IMR-90 (cell line): ENCODE data around the gene SNAP25. TPM values are rescaled to one million over a fixed set of nuclear protein-coding genes. Genes with fewer than 3 reads are reported as not detected.

Experiments used
- ATAC-seq: fragments of 200-7000 bp; cut with Tn5 transposase; 2 replicates; pipeline ENCODE4 v1.9.1; 2020; ENCODE audit warnings: low read depth, mild to moderate bottlenecking, moderate library complexity
- BruUV-seq: library from RNA; stranded (reverse); fragments of 400-500 nt; replicated peaks from 2 replicates; lab custom pipeline; 2021; lab: Mats Ljungman, UMichigan
- CTCF ChIA-PET: fragments of 300-600 bp; formaldehyde crosslinking; extraction: SDS; loops from one replicate; lab custom pipeline; 2021; ENCODE audit warnings: antibody characterized with exemption; lab: Yijun Ruan, JAX
- POLR2A ChIA-PET: fragments of 300-600 bp; sonication (Branson Sonifier 250); formaldehyde crosslinking; loops from one replicate; lab custom pipeline; 2022; ENCODE audit warnings: antibody characterized with exemption; ENCODE audit not compliant: unreplicated experiment; lab: Charles Lee
- DNase-seq: peaks from one replicate; pipeline ENCODE4 v3.0.0; 2013
- H2AFZ ChIP-seq: replicated peaks from 2 replicates; pipeline ENCODE3; 2013; ENCODE audit warnings: low read length, mild to moderate bottlenecking; ENCODE audit not compliant: poor library complexity
- H2AK5ac ChIP-seq: 2 replicates; pipeline ENCODE4 v1.6.1; 2013; ENCODE audit warnings: low read depth, low read length, inconsistent platforms
- H2AK9ac ChIP-seq: replicated peaks from 2 replicates; pipeline ENCODE3; 2013; ENCODE audit warnings: mild to moderate bottlenecking, low read depth, low read length, moderate library complexity; ENCODE audit not compliant: poor library complexity
- H2BK120ac ChIP-seq: 2 replicates; pipeline ENCODE4 v1.6.1; 2013; ENCODE audit warnings: low read depth, low read length, inconsistent platforms
- H2BK15ac ChIP-seq: 3 replicates; pipeline ENCODE4 v1.6.1; 2013; ENCODE audit warnings: low read depth, low read length, inconsistent platforms
- H2BK20ac ChIP-seq: 2 replicates; pipeline ENCODE4 v1.6.1; 2013; ENCODE audit warnings: low read depth, mild to moderate bottlenecking, inconsistent platforms, low read length, moderate library complexity
- H2BK5ac ChIP-seq: 2 replicates; pipeline ENCODE4 v1.6.1; 2013; ENCODE audit warnings: mild to moderate bottlenecking, low read depth, low read length, inconsistent platforms; ENCODE audit not compliant: poor library complexity, severe bottlenecking
- H3K14ac ChIP-seq: replicated peaks from 2 replicates; pipeline ENCODE4 v1.6.1; 2013; ENCODE audit warnings: low read depth, low read length, inconsistent platforms
- H3K18ac ChIP-seq: 2 replicates; pipeline ENCODE4 v1.6.1; 2013; ENCODE audit warnings: low read depth, low read length, control low read depth
- H3K23ac ChIP-seq: 2 replicates; pipeline ENCODE4 v1.6.1; 2013; ENCODE audit warnings: low read depth, low read length, inconsistent platforms
- H3K27ac ChIP-seq: 2 replicates; pipeline ENCODE4 v1.5.1; 2013; ENCODE audit warnings: mild to moderate bottlenecking, control low read depth, low read length; ENCODE audit not compliant: insufficient read depth
- H3K27me3 ChIP-seq: 2 replicates; pipeline ENCODE4 v1.6.1; 2013; ENCODE audit warnings: low read length; ENCODE audit not compliant: control insufficient read depth, insufficient read depth
- H3K36me3 ChIP-seq: 2 replicates; pipeline ENCODE4 v1.6.1; 2013; ENCODE audit warnings: low read length, mixed read lengths; ENCODE audit not compliant: control insufficient read depth, insufficient read depth
- H3K4ac ChIP-seq: 2 replicates; pipeline ENCODE4 v1.6.1; 2013; ENCODE audit warnings: low read depth, low read length, inconsistent platforms
- H3K4me1 ChIP-seq: 2 replicates; pipeline ENCODE4 v1.6.1; 2013; ENCODE audit warnings: low read length, mixed read lengths; ENCODE audit not compliant: control insufficient read depth, insufficient read depth
- H3K4me2 ChIP-seq: 2 replicates; pipeline ENCODE4 v1.6.1; 2013; ENCODE audit warnings: low read depth, mild to moderate bottlenecking, control low read depth, low read length, moderate library complexity
- H3K4me3 ChIP-seq: 2 replicates; pipeline ENCODE4 v1.5.1; 2013; ENCODE audit warnings: low read depth, mild to moderate bottlenecking, control low read depth, low read length, moderate library complexity; ENCODE audit not compliant: insufficient read depth
- H3K56ac ChIP-seq: 2 replicates; pipeline ENCODE4 v1.6.1; 2013; ENCODE audit warnings: low read length, inconsistent platforms; ENCODE audit not compliant: insufficient read depth; ENCODE audit errors: extremely low read depth
- H3K79me1 ChIP-seq, 2 experiments: 2 replicates each; pipeline ENCODE4 v1.6.1; 2013; ENCODE audit warnings: low read length in 2 of 2, inconsistent platforms in 1 of 2, low read depth in 1 of 2
- H3K9ac ChIP-seq: 2 replicates; pipeline ENCODE4 v1.6.1; 2013; ENCODE audit warnings: low read depth, low read length, control low read depth
- H3K9me1 ChIP-seq: 2 replicates; pipeline ENCODE4 v1.6.1; 2013; ENCODE audit warnings: low read length, inconsistent platforms; ENCODE audit not compliant: insufficient read depth
- H3K9me3 ChIP-seq: 2 replicates; pipeline ENCODE4 v1.6.1; 2013; ENCODE audit warnings: low read length; ENCODE audit not compliant: control insufficient read depth, insufficient read depth
- H4K20me1 ChIP-seq: 2 replicates; pipeline ENCODE4 v1.6.1; 2013; ENCODE audit warnings: low read length, inconsistent platforms; ENCODE audit not compliant: insufficient read depth
- H4K5ac ChIP-seq: 2 replicates; pipeline ENCODE4 v1.6.1; 2013; ENCODE audit warnings: mild to moderate bottlenecking, low read depth, low read length, control low read depth
- H4K8ac ChIP-seq, 2 experiments: 2 replicates each; pipeline ENCODE4 v1.6.1; 2013; ENCODE audit warnings: low read depth in 2 of 2, low read length in 2 of 2, control low read depth in 1 of 2, inconsistent platforms in 1 of 2
- H4K91ac ChIP-seq: 2 replicates; pipeline ENCODE4 v1.6.1; 2013; ENCODE audit warnings: low read depth, low read length, inconsistent platforms; ENCODE audit not compliant: insufficient read depth
- FOS ChIP-seq: fragments of 150-350 bp; IDR thresholded peaks from 2 replicates; pipeline ENCODE4 v1.6.1; 2016; ENCODE audit warnings: low read depth, low read length
- MAFK ChIP-seq: IDR thresholded peaks from 2 replicates; pipeline ENCODE4 v1.6.1; 2012; ENCODE audit warnings: low read depth, low read length, improper control_type of control experiment
- NFE2L2 ChIP-seq: fragments of 150-350 bp; IDR thresholded peaks from 2 replicates; pipeline ENCODE4 v1.6.1; 2016; ENCODE audit warnings: low read depth, mild to moderate bottlenecking, low read length
- RFX5 ChIP-seq: IDR thresholded peaks from 2 replicates; pipeline ENCODE4 v1.8.0; 2012; ENCODE audit warnings: low read depth, mild to moderate bottlenecking, low read length, moderate library complexity
- SMC3 ChIP-seq: fragments of 150-350 bp; IDR thresholded peaks from 2 replicates; pipeline ENCODE4 v1.6.1; 2016; ENCODE audit warnings: low read depth, mild to moderate bottlenecking, antibody characterized with exemption, low read length, moderate library complexity
- WGBS, 2 experiments: methylation state at CpG; one replicate each; pipeline versions ENCODE4 v1.1.5 to v1.1.7; 2013; ENCODE audit warnings: missing lambda C conversion rate in 2 of 2; ENCODE audit not compliant: insufficient read length in 1 of 2; ENCODE audit errors: extremely low coverage in 2 of 2; 5-methylcytosine and 5-hydroxymethylcytosine counted together
- dilution Hi-C: fragments of 300-500 bp; cut with HindIII; formaldehyde crosslinking; loops from one replicate; pipeline ENCODE4 v1.14.3; 2018; ENCODE audit warnings: low sequenced_read_pairs; ENCODE audit not compliant: unreplicated experiment
- in situ Hi-C: fragments of 300-500 bp; cut with MboI; formaldehyde crosslinking; loops from 3 replicates; pipeline ENCODE4 v1.14.3; 2019; ENCODE audit warnings: low sequenced_read_pairs, inconsistent platforms, mixed read lengths
- intact Hi-C: fragments of 100-400 bp; cut with micrococcal nuclease; formaldehyde crosslinking; loops from 2 replicates; pipeline ENCODE4 v1.10.0; 2022
- polyA plus RNA-seq, 3 experiments: library from polyadenylated mRNA; depleted of rRNA; stranded (reverse); fragments of >200 nt; gene quantifications; 2 replicates each; pipeline ENCODE4 v1.2.3, GENCODE V29; 2012; ENCODE audit warnings: low replicate concordance in 1 of 3
- total RNA-seq: library from RNA; depleted of rRNA; stranded (reverse); fragments of >200 nt; gene quantifications from 2 replicates; pipeline ENCODE4 v1.2.3, GENCODE V29; 2012
- TF ChIP-seq, protein P1 (sequence below): fragments of 150-350 bp; IDR thresholded peaks from 2 replicates; pipeline ENCODE4 v1.6.1; 2017; ENCODE audit warnings: mild to moderate bottlenecking, antibody characterized with exemption, low read length, low read depth

The SNAP25 gene
- total and polyA plus RNA-seq, 2 of the 4 experiments (the other 2 are of a cell fraction) = 1.1 to 2.8 TPM

DNA sequence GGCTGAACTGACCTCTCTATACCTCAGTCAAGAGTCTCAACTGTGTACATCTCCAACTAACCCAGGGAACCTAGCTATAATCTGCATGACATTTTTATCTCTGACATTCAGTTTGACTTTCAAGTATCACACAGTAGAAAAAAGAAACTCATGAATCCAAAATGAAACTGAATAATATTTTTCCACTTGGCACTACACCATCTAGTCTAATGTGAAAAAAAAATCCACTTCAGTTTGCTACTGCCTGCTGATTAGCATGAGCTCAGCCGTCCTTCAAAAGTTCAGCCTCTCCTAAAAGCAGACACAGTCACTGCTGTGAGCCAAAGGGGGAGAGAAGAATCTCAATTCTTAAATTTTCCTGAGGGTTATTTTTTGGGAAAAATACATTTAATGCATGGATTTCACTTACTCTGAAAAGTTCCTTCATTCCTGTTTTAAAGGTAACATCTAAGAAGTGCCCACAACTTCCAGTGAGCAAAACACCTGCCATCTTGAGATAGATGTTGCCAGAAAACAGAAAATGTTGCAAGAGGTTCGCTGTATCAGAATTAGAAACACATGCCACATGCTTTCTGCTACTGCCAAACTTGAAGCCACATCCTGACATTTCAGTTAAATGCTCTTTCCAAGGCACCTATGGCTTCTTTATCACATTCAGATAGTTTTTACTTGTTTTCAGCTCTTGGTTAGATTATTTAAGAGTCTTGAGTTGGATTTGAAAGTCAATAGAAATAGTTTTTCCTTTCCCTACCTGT is 120.0 kb downstream of the SNAP25 start:
- DNase-seq (no peak), ATAC-seq (no peak)
- ChIA-PET CTCF (interaction anchor here (1.2 kb wide), 1 partner anchor 10 kb away, joined by 3 read pairs; no protein-coding TSS in a partner anchor), POLR2A (no interaction called here)
- peaks cover 3% of the 10 kb centered on the region; the same call in 1 of the 2 replicates for H3K4me1 ChIP-seq
- dilution Hi-C loops (no loop called here), intact Hi-C loops (no loop called here), in situ Hi-C loops (no loop called here)
- H4K91ac ChIP-seq = no peak overlapping the region
- no peak overlapping the region for H3K4ac ChIP-seq
- H3K9me3 ChIP-seq = no peaks in the 10 kb centered on the region
- H3K56ac ChIP-seq = no peak overlapping the region
- no peaks in the 10 kb centered on the region for H3K9me1 ChIP-seq
- no peak overlapping the region for H3K4me3 ChIP-seq
- no peak overlapping the region for H2BK20ac ChIP-seq
- H2BK15ac ChIP-seq = no peak overlapping the region
- no peak overlapping the region for H3K9ac ChIP-seq
- H3K23ac ChIP-seq = no peak overlapping the region
- no peak overlapping the region for H2AK5ac ChIP-seq
- H2BK5ac ChIP-seq = no peak overlapping the region
- no peak overlapping the region for H4K8ac ChIP-seq
- no peak overlapping the region for H3K18ac ChIP-seq
- no peak overlapping the region for H3K14ac ChIP-seq
- H3K27ac ChIP-seq = no peak overlapping the region
- BruUV-seq = no TSS peak
- no peaks in the 10 kb centered on the region for H4K20me1 ChIP-seq
- no CpG with 5 or more reads among the region's 2 CpGs for WGBS, 2 experiments
- no peaks in the 10 kb centered on the region for H3K79me1 ChIP-seq
- H2AK9ac ChIP-seq = no peak overlapping the region
- H4K5ac ChIP-seq = no peak overlapping the region
- no peaks in the 10 kb centered on the region for H3K36me3 ChIP-seq
- no peak overlapping the region for H2BK120ac ChIP-seq
- no peaks in the 10 kb centered on the region; the same call in 1 of the 2 replicates for H3K27me3 ChIP-seq
- no peak for TF ChIP-seq RFX5
- TF ChIP-seq, protein P1, sequence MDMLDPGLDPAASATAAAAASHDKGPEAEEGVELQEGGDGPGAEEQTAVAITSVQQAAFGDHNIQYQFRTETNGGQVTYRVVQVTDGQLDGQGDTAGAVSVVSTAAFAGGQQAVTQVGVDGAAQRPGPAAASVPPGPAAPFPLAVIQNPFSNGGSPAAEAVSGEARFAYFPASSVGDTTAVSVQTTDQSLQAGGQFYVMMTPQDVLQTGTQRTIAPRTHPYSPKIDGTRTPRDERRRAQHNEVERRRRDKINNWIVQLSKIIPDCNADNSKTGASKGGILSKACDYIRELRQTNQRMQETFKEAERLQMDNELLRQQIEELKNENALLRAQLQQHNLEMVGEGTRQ = no peak
- TF ChIP-seq SMC3 = no peak
- no peak for TF ChIP-seq NFE2L2
- no peak for TF ChIP-seq MAFK
- TF ChIP-seq FOS = no peak
- no peak overlapping the region for H3K4me2 ChIP-seq
- no peak overlapping the region for H2AFZ ChIP-seq
